Pancreas (tissue), 10 donors: ENCODE results near the gene SPART. TPM values are rescaled to one million over a fixed set of nuclear protein-coding genes. Genes with fewer than 3 reads are reported as not detected.
"Not testable (repeated sequence)": the region's sequence is repeated elsewhere in the genome, so short reads cannot be mapped to it uniquely, and the experiment has no call there.

Experiments used
- ATAC-seq, 4 donors: fragments of 200-7000 bp; cut with Tn5 transposase; one replicate each; pipeline versions ENCODE4 v1.8.0 to v1.9.1; 2020; ENCODE audit warnings: mild to moderate bottlenecking in 4 of 4, moderate library complexity in 4 of 4
- DNase-seq, 6 donors: peaks; one replicate each; pipeline ENCODE4 v3.0.0-alpha.2; 2020
- FAIRE-seq: peaks from 2 replicates; lab custom pipeline; 2012; peaks lifted over from hg19 to GRCh38; lab: Jason Lieb, UNC
- H3K27ac ChIP-seq, 4 donors: fragments of 200-600 bp; sonication (generic); 1 replicate in 3 of 4; 2 replicates in 1 of 4; pipeline versions ENCODE4 v1.5.0 to v1.8.0; 2020
- H3K27me3 ChIP-seq, 4 donors: fragments of 200-600 bp; one replicate each; pipeline ENCODE4 v1.8.0; 2021
- H3K36me3 ChIP-seq, 3 donors: fragments of 200-600 bp; sonication (generic) in 1 of 3; one replicate each; pipeline versions ENCODE4 v1.5.0 to v1.8.0; 2020 to 2021
- H3K4me1 ChIP-seq, 3 donors: fragments of 200-600 bp; one replicate each; pipeline ENCODE4 v1.8.0; 2021
- H3K4me3 ChIP-seq, 4 donors: fragments of 200-600 bp; sonication (generic) in 2 of 4; one replicate each; pipeline versions ENCODE4 v1.5.0 to v1.8.0; 2020 to 2021
- H3K9me3 ChIP-seq, 4 donors: fragments of 200-600 bp; one replicate each; pipeline ENCODE4 v1.8.0; 2021
- WGBS, 2 donors: extraction: QIAGEN DNeasy Blood & Tissue Kit; methylation state at CpG; one replicate each; pipeline ENCODE4 v1.1.7; 2013; 5-methylcytosine and 5-hydroxymethylcytosine counted together
- intact Hi-C, 3 donors: fragments of 100-400 bp; cut with DNase I; formaldehyde crosslinking; loops; one replicate each; pipeline versions ENCODE4 v1.11.1 to v1.14.2; 2022
- polyA plus RNA-seq, 2 donors: library from polyadenylated mRNA; stranded (reverse); fragments of 200-250 nt; gene quantifications; one replicate each; pipeline ENCODE4 v1.2.3, GENCODE V29; 2013
- total RNA-seq, 6 donors: library from RNA; stranded (reverse); fragmentation: NEBNext Ultra II Directional in 4 of 6; extraction: Animal tissue kit (Norgen Biotek cat#: 25700) in 4 of 6; gene quantifications; one replicate each; pipeline versions ENCODE4 v1.2.1 to v1.2.4, GENCODE V29; 2021 to 2023
- TF ChIP-seq, protein P1 (sequence below), 4 donors: fragments of 200-600 bp; sonication (generic) in 3 of 4; IDR thresholded peaks; one replicate each; pipeline versions ENCODE4 v1.5.0 to v1.8.0; 2021; ENCODE audit warnings: antibody characterized with exemption in 4 of 4
- donor health status: healthy with polysubstance abuse.
- donor health status: DM: no; HTN: no; CAD: no; lungs with moderate emphysema.
- donor health status: DM: no; HTN: no; CAD: no.
- donor health status: control.
- donor health status: control.
- donor health status: Bipolar disorder and iron deficiency.
- donor health status: DM: yes; HTN: yes; CAD: no.
- donor health status: DM: no; HTN: no; CAD: no.
- donor health status: DM: no; HTN: no; CAD: no.
- donor health status: DM: yes; HTN: yes; CAD: no.

Gene SPART
- total and polyA plus RNA-seq, 8 donors, result 5.9 to 18.7 (median 12.0) TPM

- no peak for DNase-seq
- Histone ChIP-seq H3K4me1 (no peaks in the 10 kb centered on the region), H3K9me3 (no peaks in the 10 kb centered on the region), H3K27me3 (no peaks in the 10 kb centered on the region), H3K36me3 (peaks cover 0 to 3% (median 0%) of the 10 kb centered on the region in 3 donors), H3K4me3 (no peak overlapping the region), H3K27ac (no peak overlapping the region)
- no peak for FAIRE-seq
- TF ChIP-seq, protein P1, sequence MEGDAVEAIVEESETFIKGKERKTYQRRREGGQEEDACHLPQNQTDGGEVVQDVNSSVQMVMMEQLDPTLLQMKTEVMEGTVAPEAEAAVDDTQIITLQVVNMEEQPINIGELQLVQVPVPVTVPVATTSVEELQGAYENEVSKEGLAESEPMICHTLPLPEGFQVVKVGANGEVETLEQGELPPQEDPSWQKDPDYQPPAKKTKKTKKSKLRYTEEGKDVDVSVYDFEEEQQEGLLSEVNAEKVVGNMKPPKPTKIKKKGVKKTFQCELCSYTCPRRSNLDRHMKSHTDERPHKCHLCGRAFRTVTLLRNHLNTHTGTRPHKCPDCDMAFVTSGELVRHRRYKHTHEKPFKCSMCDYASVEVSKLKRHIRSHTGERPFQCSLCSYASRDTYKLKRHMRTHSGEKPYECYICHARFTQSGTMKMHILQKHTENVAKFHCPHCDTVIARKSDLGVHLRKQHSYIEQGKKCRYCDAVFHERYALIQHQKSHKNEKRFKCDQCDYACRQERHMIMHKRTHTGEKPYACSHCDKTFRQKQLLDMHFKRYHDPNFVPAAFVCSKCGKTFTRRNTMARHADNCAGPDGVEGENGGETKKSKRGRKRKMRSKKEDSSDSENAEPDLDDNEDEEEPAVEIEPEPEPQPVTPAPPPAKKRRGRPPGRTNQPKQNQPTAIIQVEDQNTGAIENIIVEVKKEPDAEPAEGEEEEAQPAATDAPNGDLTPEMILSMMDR (IDR thresholded peaks at IDR 0.05), result no peak
- ATAC-seq, result no peak
- intact Hi-C loops, result no loop called here
- WGBS, 2 donors, result 73 to 86% methylated on average over 1 of the region's 1 CpG
These were observed 20.3 kb downstream of the SPART start for GRCh38 chr13:36325912-36326311.

- H3K27me3 ChIP-seq, intact Hi-C loops, H3K27ac ChIP-seq, H3K4me1 ChIP-seq, H3K9me3 ChIP-seq, DNase-seq, H3K36me3 ChIP-seq, H3K4me3 ChIP-seq, ATAC-seq, FAIRE-seq: not testable (repeated sequence)
- 82 to 86% methylated on average over 5 of the region's 5 CpGs for WGBS, 2 donors
These were observed 21.3 kb downstream of the SPART start for GRCh38 chr13:36324881-36325280.

- H3K27ac ChIP-seq, result no peak overlapping the region
- H3K4me3 ChIP-seq, result no peak overlapping the region
- H3K9me3 ChIP-seq, result no peaks in the 10 kb centered on the region
- H3K27me3 ChIP-seq, result no peaks in the 10 kb centered on the region
- WGBS, 2 donors, result 100% methylated on average over 1 of the region's 1 CpG
- H3K36me3 ChIP-seq, result peaks cover 0 to 3% (median 0%) of the 10 kb centered on the region in 3 donors
- DNase-seq (no peak), FAIRE-seq (no peak), ATAC-seq (no peak)
- H3K4me1 ChIP-seq, result no peaks in the 10 kb centered on the region
- intact Hi-C loops, result no loop called here
- TF ChIP-seq, protein P1 (IDR thresholded peaks at IDR 0.05), result no peak
These were observed 22.1 kb downstream of the SPART start for GRCh38 chr13:36323951-36324566.

DNA sequence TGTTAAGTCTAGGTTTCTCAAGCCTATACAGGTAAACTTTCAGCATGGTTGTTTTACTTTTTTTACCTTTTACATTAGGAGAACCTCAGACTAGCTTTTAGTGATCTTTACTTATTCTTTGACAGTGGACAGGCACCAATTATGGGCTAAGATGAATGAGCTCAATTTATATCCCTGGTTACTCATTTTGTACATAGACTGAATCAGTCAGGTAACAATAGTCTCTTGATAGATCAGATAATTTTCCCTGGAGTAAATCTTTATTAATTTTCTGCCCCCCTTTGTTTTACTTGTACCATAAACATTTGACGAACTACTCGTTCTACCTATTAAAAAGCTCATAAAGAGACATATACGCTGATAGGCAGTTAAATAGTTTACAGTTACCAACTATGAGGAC is 22.8 kb downstream of the SPART start:
- 91 to 93% methylated on average over 3 of the region's 3 CpGs for WGBS, 2 donors
- Histone ChIP-seq H3K27ac (no peak overlapping the region), H3K9me3 (no peaks in the 10 kb centered on the region), H3K27me3 (no peaks in the 10 kb centered on the region), H3K36me3 (peaks cover 0 to 3% (median 0%) of the 10 kb centered on the region in 3 donors), H3K4me3 (no peak overlapping the region), H3K4me1 (no peaks in the 10 kb centered on the region)
- TF ChIP-seq, protein P1 (IDR thresholded peaks at IDR 0.05), result no peak
- DNase-seq, result no peak
- intact Hi-C loops, result no loop called here
- no peak for ATAC-seq
- no peak for FAIRE-seq

DNA sequence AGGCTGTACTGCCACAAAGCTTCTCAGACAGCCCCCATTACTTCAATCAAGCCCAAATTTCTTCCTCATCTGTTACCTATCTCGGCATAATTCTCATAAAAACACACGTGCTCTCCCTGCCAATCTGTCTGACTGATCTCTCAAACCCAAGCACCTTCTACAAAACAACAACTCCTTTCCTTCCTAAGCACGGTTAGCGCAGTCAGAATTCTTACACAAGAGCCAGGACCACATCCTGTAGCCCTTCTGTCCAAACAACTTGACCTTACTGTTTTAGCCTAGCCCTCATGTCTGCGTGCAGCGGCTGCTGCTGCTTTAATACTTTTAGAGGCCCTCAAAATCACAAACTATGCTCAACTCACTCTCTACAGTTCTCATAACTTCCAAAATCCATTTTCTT is 26.4 kb downstream of the SPART start:
- DNase-seq, ATAC-seq, H3K4me1 ChIP-seq, intact Hi-C loops, FAIRE-seq, H3K27ac ChIP-seq, H3K9me3 ChIP-seq, H3K4me3 ChIP-seq, H3K36me3 ChIP-seq, H3K27me3 ChIP-seq: not testable (repeated sequence)
- 74 to 75% methylated on average over 6 of the region's 6 CpGs for WGBS, 2 donors
